NK-92 (cell line): ENCODE results near the gene ST6GALNAC1.

Experiments used
- DNase-seq: peaks from one replicate; lab custom pipeline; 2025; ENCODE audit not compliant: unreplicated experiment; lab: John Stamatoyannopoulos, UW

The ST6GALNAC1 gene

GRCh38 chr17:76643553-76644148, at the start of gene ST6GALNAC1:
ST6GALNAC1 (minus strand) TSS chr17:76643757; CDS start chr17:76643638, 119 bp downstream.
- no peak for DNase-seq

- no peak for DNase-seq
Observed at GRCh38 chr17:76691379-76692191, 48.0 kb upstream of the ST6GALNAC1 start.

- DNase-seq = no peak
Observed at GRCh38 chr17:76690596-76691280, 47.2 kb upstream of the ST6GALNAC1 start.

GRCh38 chr17:76689859-76690258, 46.3 kb upstream of the ST6GALNAC1 start:
- DNase-seq = no peak

- no peak for DNase-seq
Observed at GRCh38 chr17:76688165-76688622, 44.6 kb upstream of the ST6GALNAC1 start.

- no peak for DNase-seq
Observed at GRCh38 chr17:76687298-76688164, 44.0 kb upstream of the ST6GALNAC1 start.

- no peak for DNase-seq
Observed at GRCh38 chr17:76686538-76687297, 43.2 kb upstream of the ST6GALNAC1 start.

- DNase-seq = no peak
Observed at GRCh38 chr17:76685846-76686245, 42.3 kb upstream of the ST6GALNAC1 start.

- DNase-seq = no peak
Observed at GRCh38 chr17:76685366-76685765, 41.8 kb upstream of the ST6GALNAC1 start.

- DNase-seq = no peak
Observed at GRCh38 chr17:76684756-76685155, 41.2 kb upstream of the ST6GALNAC1 start.

GRCh38 chr17:76683921-76684745, 40.6 kb upstream of the ST6GALNAC1 start:
- DNase-seq = no peak

GRCh38 chr17:76683011-76683755, 39.6 kb upstream of the ST6GALNAC1 start:
- DNase-seq = no peak

GRCh38 chr17:76682296-76682695, 38.7 kb upstream of the ST6GALNAC1 start:
- DNase-seq = no peak

- DNase-seq = no peak
Observed at GRCh38 chr17:76681222-76682137, 37.9 kb upstream of the ST6GALNAC1 start.

- no peak for DNase-seq
Observed at GRCh38 chr17:76679239-76679638, 35.7 kb upstream of the ST6GALNAC1 start.

GRCh38 chr17:76678330-76678729, 34.8 kb upstream of the ST6GALNAC1 start:
- DNase-seq = no peak

- no peak for DNase-seq
Observed at GRCh38 chr17:76677406-76677805, 33.8 kb upstream of the ST6GALNAC1 start.

GRCh38 chr17:76676629-76677028, 33.1 kb upstream of the ST6GALNAC1 start:
- DNase-seq = no peak
